ENCODE data around the gene EXOC4.

Gene EXOC4

GRCh38 chr7:134101716-134102115 is 848.8 kb downstream of the EXOC4 start:
- H3K36me3 ChIP-seq, result no peaks in the 10 kb centered on the region
- no peak for TF ChIP-seq Cebpa-rat (IDR thresholded peaks at IDR 0.05)
- H3K4me2 ChIP-seq, result peak overlapping the region; percentile 30
- H3K4me1 ChIP-seq, result peaks cover 15% of the 10 kb centered on the region
- no peaks in the 10 kb centered on the region for H4K20me1 ChIP-seq
- H3K9ac ChIP-seq, result no peak overlapping the region
- no peak overlapping the region for H3K4me3 ChIP-seq
- H3K9me3 ChIP-seq, result no peaks in the 10 kb centered on the region
- no peaks in the 10 kb centered on the region for H3K27me3 ChIP-seq
- H3K27ac ChIP-seq, result no peak overlapping the region

GRCh38 chr7:134104166-134104565 is 851.3 kb downstream of the EXOC4 start:
- Histone ChIP-seq H3K27ac (no peak overlapping the region), H3K4me2 (no peak overlapping the region), H3K36me3 (no peaks in the 10 kb centered on the region), H3K4me1 (peaks cover 15% of the 10 kb centered on the region), H3K4me3 (no peak overlapping the region), H3K9me3 (no peaks in the 10 kb centered on the region), H4K20me1 (no peaks in the 10 kb centered on the region), H3K9ac (no peak overlapping the region), H3K27me3 (no peaks in the 10 kb centered on the region)
- no peak for TF ChIP-seq Cebpa-rat (IDR thresholded peaks at IDR 0.05)

GRCh38 chr7:134105841-134106240 is 853.0 kb downstream of the EXOC4 start:
- Histone ChIP-seq H3K27me3 (no peaks in the 10 kb centered on the region), H3K4me2 (no peak overlapping the region), H3K4me3 (no peak overlapping the region), H3K9ac (no peak overlapping the region), H4K20me1 (no peaks in the 10 kb centered on the region), H3K9me3 (no peaks in the 10 kb centered on the region), H3K27ac (no peak overlapping the region), H3K4me1 (peaks cover 15% of the 10 kb centered on the region), H3K36me3 (no peaks in the 10 kb centered on the region)
- no peak for TF ChIP-seq Cebpa-rat (IDR thresholded peaks at IDR 0.05)

- no peak overlapping the region for H3K9ac ChIP-seq
- H3K27ac ChIP-seq, result no peak overlapping the region
- H3K4me1 ChIP-seq, result peaks cover 16% of the 10 kb centered on the region
- H3K4me3 ChIP-seq, result no peak overlapping the region
- TF ChIP-seq Cebpa-rat (IDR thresholded peaks at IDR 0.05), result no peak
- no peaks in the 10 kb centered on the region for H4K20me1 ChIP-seq
- H3K9me3 ChIP-seq, result peaks cover 8% of the 10 kb centered on the region; the same call in 1 of the 2 replicates
- H3K4me2 ChIP-seq, result no peak overlapping the region
- no peaks in the 10 kb centered on the region for H3K27me3 ChIP-seq
- H3K36me3 ChIP-seq, result no peaks in the 10 kb centered on the region
These were observed 855.9 kb downstream of the EXOC4 start for GRCh38 chr7:134108802-134109201.

- H3K4me3 ChIP-seq, result no peak overlapping the region
- H3K4me1 ChIP-seq, result peaks cover 16% of the 10 kb centered on the region
- no peak overlapping the region for H3K27ac ChIP-seq
- H3K36me3 ChIP-seq, result no peaks in the 10 kb centered on the region; the same call in 1 of the 2 replicates
- TF ChIP-seq Cebpa-rat (IDR thresholded peaks at IDR 0.05), result no peak
- no peak overlapping the region for H3K9ac ChIP-seq
- H3K27me3 ChIP-seq, result no peaks in the 10 kb centered on the region
- H4K20me1 ChIP-seq, result no peaks in the 10 kb centered on the region
- H3K4me2 ChIP-seq, result peak overlapping the region; percentile 77; the same call in 1 of the 2 replicates
- peaks cover 19% of the 10 kb centered on the region; the same call in 1 of the 2 replicates for H3K9me3 ChIP-seq
These were observed 860.8 kb downstream of the EXOC4 start for GRCh38 chr7:134113655-134114054.

- no peak overlapping the region for H3K27ac ChIP-seq
- H3K9me3 ChIP-seq, result peaks cover 19% of the 10 kb centered on the region; the same call in 1 of the 2 replicates
- no peaks in the 10 kb centered on the region; the same call in 1 of the 2 replicates for H3K36me3 ChIP-seq
- TF ChIP-seq Cebpa-rat (IDR thresholded peaks at IDR 0.05), result no peak
- no peak overlapping the region for H3K9ac ChIP-seq
- no peaks in the 10 kb centered on the region for H4K20me1 ChIP-seq
- H3K4me3 ChIP-seq, result no peak overlapping the region
- peaks cover 16% of the 10 kb centered on the region for H3K4me1 ChIP-seq
- no peak overlapping the region for H3K4me2 ChIP-seq
- H3K27me3 ChIP-seq, result no peaks in the 10 kb centered on the region
These were observed 862.1 kb downstream of the EXOC4 start for GRCh38 chr7:134114992-134115391.

All from BLaER1 (cell line).